ENCODE results near the gene SGMS1. TPM values are rescaled to one million over a fixed set of nuclear protein-coding genes. Genes with fewer than 3 reads are reported as not detected.

The SGMS1 gene
- total and polyA plus RNA-seq, 4 experiments from 2014 or later = 10.0 to 33.0 (median 20.3) TPM

GRCh38 chr10:50384898-50385297 lies 238.9 kb downstream of the SGMS1 start:
- H3K36me3 Mint-ChIP-seq = peaks cover 2 to 8% of the 10 kb centered on the region in 2 donors
- CTCF ChIA-PET (ENCODE audit: partially characterized antibody) = interaction anchor here (1.6 kb wide), 1 partner anchor 11 kb away, joined by 5 read pairs; no protein-coding TSS in a partner anchor
- H3K4me1 Mint-ChIP-seq = peaks cover 8 to 30% (median 23%) of the 10 kb centered on the region in 4 donors

GRCh38 chr10:50384238-50384637 lies 239.5 kb downstream of the SGMS1 start:
- H3K27ac ChIP-seq (ENCODE audit: low read depth, low read length) = no peak overlapping the region
- intact Hi-C loops (cut with micrococcal nuclease) = no loop called here
- H3K36me3 Mint-ChIP-seq = peaks cover 2 to 8% of the 10 kb centered on the region in 2 donors
- H3K9me3 ChIP-seq (ENCODE audit: control insufficient read depth in 1 of 2, low read length in 2 of 2) = no peaks in the 10 kb centered on the region
- H3K9me3 Mint-ChIP-seq = no peaks in the 10 kb centered on the region
- CTCF ChIA-PET (ENCODE audit: partially characterized antibody) = no interaction called here
- POLR2A ChIA-PET (ENCODE audit: partially characterized antibody) = no interaction called here
- H3K4me1 Mint-ChIP-seq = peaks cover 9 to 33% (median 23%) of the 10 kb centered on the region in 4 donors
- H3K36me3 ChIP-seq (ENCODE audit: insufficient read depth, low read length) = no peaks in the 10 kb centered on the region
- no peak overlapping the region for H3K27ac Mint-ChIP-seq
- peaks cover 15% of the 10 kb centered on the region for H3K4me1 ChIP-seq (ENCODE audit: insufficient read depth, low read length)
- H3K4me3 Mint-ChIP-seq = no peak overlapping the region
- H3K27me3 Mint-ChIP-seq = no peaks in the 10 kb centered on the region
- no peak for DNase-seq
- no peak overlapping the region for H3K4me3 ChIP-seq (ENCODE audit: low read length in 2 of 2)
- no peaks in the 10 kb centered on the region for H3K27me3 ChIP-seq (ENCODE audit: insufficient read depth, low read length)

More at GRCh38 chr10:50384898-50385297, 238.9 kb downstream of the SGMS1 start:
- intact Hi-C loops (cut with micrococcal nuclease) = no loop called here
- Histone ChIP-seq H3K9me3 (ENCODE audit: control insufficient read depth in 1 of 2, low read length in 2 of 2) (no peaks in the 10 kb centered on the region), H3K4me1 (ENCODE audit: insufficient read depth, low read length) (peaks cover 12% of the 10 kb centered on the region), H3K4me3 (ENCODE audit: low read length in 2 of 2) (no peak overlapping the region), H3K36me3 (ENCODE audit: insufficient read depth, low read length) (no peaks in the 10 kb centered on the region), H3K27me3 (ENCODE audit: insufficient read depth, low read length) (no peaks in the 10 kb centered on the region), H3K27ac (ENCODE audit: low read depth, low read length) (no peak overlapping the region)
- POLR2A ChIA-PET (ENCODE audit: partially characterized antibody) = no interaction called here
- Mint-ChIP-seq H3K27ac (peak overlapping the region in 1 of 7 donors; percentile 5), H3K27me3 (no peaks in the 10 kb centered on the region), H3K9me3 (no peaks in the 10 kb centered on the region), H3K4me3 (no peak overlapping the region)
- DNase-seq = no peak

- Mint-ChIP-seq H3K9me3 (peaks cover 0 to 2% (median 0%) of the 10 kb centered on the region in 8 donors), H3K27me3 (no peaks in the 10 kb centered on the region), H3K4me3 (no peak overlapping the region), H3K4me1 (peaks cover 8 to 30% (median 20%) of the 10 kb centered on the region in 4 donors), H3K27ac (no peak overlapping the region), H3K36me3 (peaks cover 5 to 15% of the 10 kb centered on the region in 2 donors)
- Histone ChIP-seq H3K9me3 (ENCODE audit: control insufficient read depth in 1 of 2, low read length in 2 of 2) (no peaks in the 10 kb centered on the region), H3K36me3 (ENCODE audit: insufficient read depth, low read length) (no peaks in the 10 kb centered on the region), H3K4me1 (ENCODE audit: insufficient read depth, low read length) (peaks cover 12% of the 10 kb centered on the region), H3K27ac (ENCODE audit: low read depth, low read length) (no peak overlapping the region), H3K27me3 (ENCODE audit: insufficient read depth, low read length) (no peaks in the 10 kb centered on the region), H3K4me3 (ENCODE audit: low read length in 2 of 2) (no peak overlapping the region)
- no peak for DNase-seq
- ChIA-PET CTCF (ENCODE audit: partially characterized antibody) (interaction anchor here (0.6 to 1.3 kb wide), 4 partner anchors 13 to 1367 kb away, joined by 3 to 8 read pairs (median 4); no protein-coding TSS in a partner anchor), POLR2A (ENCODE audit: partially characterized antibody) (no interaction called here)
- intact Hi-C loops (cut with micrococcal nuclease) = no loop called here
These were observed 241.2 kb downstream of the SGMS1 start for GRCh38 chr10:50382576-50383023.

GRCh38 chr10:50381642-50382041 lies 242.1 kb downstream of the SGMS1 start:
- H3K36me3 ChIP-seq (ENCODE audit: insufficient read depth, low read length) = no peaks in the 10 kb centered on the region
- Mint-ChIP-seq H3K27me3 (no peaks in the 10 kb centered on the region), H3K4me3 (no peak overlapping the region), H3K27ac (no peak overlapping the region), H3K4me1 (peaks cover 15 to 25% (median 19%) of the 10 kb centered on the region in 4 donors), H3K9me3 (peaks cover 0 to 2% (median 0%) of the 10 kb centered on the region in 8 donors), H3K36me3 (peaks cover 12 to 19% of the 10 kb centered on the region in 2 donors)
- no peaks in the 10 kb centered on the region for H3K27me3 ChIP-seq (ENCODE audit: insufficient read depth, low read length)
- intact Hi-C loops (cut with micrococcal nuclease) = no loop called here
- DNase-seq = no peak
- peaks cover 11% of the 10 kb centered on the region for H3K4me1 ChIP-seq (ENCODE audit: insufficient read depth, low read length)
- POLR2A ChIA-PET (ENCODE audit: partially characterized antibody) = no interaction called here
- CTCF ChIA-PET (ENCODE audit: partially characterized antibody) = interaction anchor here (0.6 to 1.3 kb wide), 4 partner anchors 12 to 1366 kb away, joined by 3 to 8 read pairs (median 4); no protein-coding TSS in a partner anchor
- no peaks in the 10 kb centered on the region for H3K9me3 ChIP-seq (ENCODE audit: control insufficient read depth in 1 of 2, low read length in 2 of 2)
- no peak overlapping the region for H3K27ac ChIP-seq (ENCODE audit: low read depth, low read length)
- H3K4me3 ChIP-seq (ENCODE audit: low read length in 2 of 2) = no peak overlapping the region

GRCh38 chr10:50379616-50380015 lies 244.1 kb downstream of the SGMS1 start:
- Mint-ChIP-seq H3K4me1 (peaks cover 9 to 22% (median 16%) of the 10 kb centered on the region in 4 donors), H3K36me3 (peaks cover 14 to 24% of the 10 kb centered on the region in 2 donors), H3K9me3 (peaks cover 0 to 2% (median 0%) of the 10 kb centered on the region in 8 donors), H3K27ac (peak overlapping the region in 2 of 7 donors; percentile 20 to 55), H3K27me3 (no peaks in the 10 kb centered on the region), H3K4me3 (no peak overlapping the region)
- H3K9me3 ChIP-seq (ENCODE audit: control insufficient read depth in 1 of 2, low read length in 2 of 2) = no peaks in the 10 kb centered on the region
- H3K4me1 ChIP-seq (ENCODE audit: insufficient read depth, low read length) = peaks cover 20% of the 10 kb centered on the region
- H3K36me3 ChIP-seq (ENCODE audit: insufficient read depth, low read length) = no peaks in the 10 kb centered on the region
- CTCF ChIA-PET (ENCODE audit: partially characterized antibody) = interaction anchor here (1.1 kb wide), 1 partner anchor 12 kb away, joined by 3 read pairs; no protein-coding TSS in a partner anchor
- intact Hi-C loops (cut with micrococcal nuclease) = no loop called here
- no peak overlapping the region for H3K4me3 ChIP-seq (ENCODE audit: low read length in 2 of 2)
- no peak overlapping the region for H3K27ac ChIP-seq (ENCODE audit: low read depth, low read length)
- no peak for DNase-seq
- no peaks in the 10 kb centered on the region for H3K27me3 ChIP-seq (ENCODE audit: insufficient read depth, low read length)
- POLR2A ChIA-PET (ENCODE audit: partially characterized antibody) = interaction anchor here (0.7 kb wide), 1 partner anchor 443 kb away, joined by 3 read pairs; no protein-coding TSS in a partner anchor

GRCh38 chr10:50375745-50376144 lies 248.0 kb downstream of the SGMS1 start:
- intact Hi-C loops (cut with micrococcal nuclease) = no loop called here
- Histone ChIP-seq H3K4me3 (ENCODE audit: low read length in 2 of 2) (no peak overlapping the region), H3K27ac (ENCODE audit: low read depth, low read length) (no peak overlapping the region), H3K27me3 (ENCODE audit: insufficient read depth, low read length) (no peaks in the 10 kb centered on the region), H3K36me3 (ENCODE audit: insufficient read depth, low read length) (no peaks in the 10 kb centered on the region), H3K9me3 (ENCODE audit: control insufficient read depth in 1 of 2, low read length in 2 of 2) (no peaks in the 10 kb centered on the region), H3K4me1 (ENCODE audit: insufficient read depth, low read length) (peaks cover 26% of the 10 kb centered on the region)
- H3K4me3 Mint-ChIP-seq = no peak overlapping the region
- POLR2A ChIA-PET (ENCODE audit: partially characterized antibody) = no interaction called here
- no peak overlapping the region for H3K27ac Mint-ChIP-seq
- no peaks in the 10 kb centered on the region for H3K27me3 Mint-ChIP-seq
- CTCF ChIA-PET (ENCODE audit: partially characterized antibody) = no interaction called here
- peaks cover 0 to 2% (median 0%) of the 10 kb centered on the region in 8 donors for H3K9me3 Mint-ChIP-seq
- H3K4me1 Mint-ChIP-seq = peaks cover 8 to 21% (median 14%) of the 10 kb centered on the region in 4 donors
- DNase-seq = no peak
- peaks cover 14 to 24% of the 10 kb centered on the region in 2 donors for H3K36me3 Mint-ChIP-seq

- H3K4me1 ChIP-seq (ENCODE audit: insufficient read depth, low read length) = peaks cover 26% of the 10 kb centered on the region
- no peaks in the 10 kb centered on the region for H3K27me3 Mint-ChIP-seq
- no peak overlapping the region for H3K4me3 Mint-ChIP-seq
- no peaks in the 10 kb centered on the region for H3K27me3 ChIP-seq (ENCODE audit: insufficient read depth, low read length)
- no peak overlapping the region for H3K4me3 ChIP-seq (ENCODE audit: low read length in 2 of 2)
- peaks cover 5 to 22% (median 14%) of the 10 kb centered on the region in 4 donors for H3K4me1 Mint-ChIP-seq
- intact Hi-C loops (cut with micrococcal nuclease) = no loop called here
- H3K27ac ChIP-seq (ENCODE audit: low read depth, low read length) = no peak overlapping the region
- H3K36me3 ChIP-seq (ENCODE audit: insufficient read depth, low read length) = no peaks in the 10 kb centered on the region
- H3K27ac Mint-ChIP-seq = no peak overlapping the region
- DNase-seq = no peak
- CTCF ChIA-PET (ENCODE audit: partially characterized antibody) = no interaction called here
- POLR2A ChIA-PET (ENCODE audit: partially characterized antibody) = no interaction called here
- no peaks in the 10 kb centered on the region for H3K9me3 ChIP-seq (ENCODE audit: control insufficient read depth in 1 of 2, low read length in 2 of 2)
- peaks cover 0 to 2% (median 0%) of the 10 kb centered on the region in 8 donors for H3K9me3 Mint-ChIP-seq
- H3K36me3 Mint-ChIP-seq = peaks cover 15 to 21% of the 10 kb centered on the region in 2 donors
These were observed 248.7 kb downstream of the SGMS1 start for GRCh38 chr10:50375051-50375452.

All from CD4-positive, alpha-beta memory T cell (primary cell).